Activated T-cell treated with anti-CD3 and anti-CD28 coated beads, Interleukin-2, amount 50 U/mL, for 1 hour (primary cell): Measurements from ENCODE around the gene DCTPP1.
A peak's percentile ranks its signal among the peaks of the same experiment; 100 is the strongest.
"Not testable (repeated sequence)": the region's sequence is repeated elsewhere in the genome, so short reads cannot be mapped to it uniquely, and the experiment has no call there.

Source experiments
- DNase-seq: peaks from one replicate; pipeline ENCODE4 v3.0.0-alpha.2; 2020

DCTPP1 gene

DNA sequence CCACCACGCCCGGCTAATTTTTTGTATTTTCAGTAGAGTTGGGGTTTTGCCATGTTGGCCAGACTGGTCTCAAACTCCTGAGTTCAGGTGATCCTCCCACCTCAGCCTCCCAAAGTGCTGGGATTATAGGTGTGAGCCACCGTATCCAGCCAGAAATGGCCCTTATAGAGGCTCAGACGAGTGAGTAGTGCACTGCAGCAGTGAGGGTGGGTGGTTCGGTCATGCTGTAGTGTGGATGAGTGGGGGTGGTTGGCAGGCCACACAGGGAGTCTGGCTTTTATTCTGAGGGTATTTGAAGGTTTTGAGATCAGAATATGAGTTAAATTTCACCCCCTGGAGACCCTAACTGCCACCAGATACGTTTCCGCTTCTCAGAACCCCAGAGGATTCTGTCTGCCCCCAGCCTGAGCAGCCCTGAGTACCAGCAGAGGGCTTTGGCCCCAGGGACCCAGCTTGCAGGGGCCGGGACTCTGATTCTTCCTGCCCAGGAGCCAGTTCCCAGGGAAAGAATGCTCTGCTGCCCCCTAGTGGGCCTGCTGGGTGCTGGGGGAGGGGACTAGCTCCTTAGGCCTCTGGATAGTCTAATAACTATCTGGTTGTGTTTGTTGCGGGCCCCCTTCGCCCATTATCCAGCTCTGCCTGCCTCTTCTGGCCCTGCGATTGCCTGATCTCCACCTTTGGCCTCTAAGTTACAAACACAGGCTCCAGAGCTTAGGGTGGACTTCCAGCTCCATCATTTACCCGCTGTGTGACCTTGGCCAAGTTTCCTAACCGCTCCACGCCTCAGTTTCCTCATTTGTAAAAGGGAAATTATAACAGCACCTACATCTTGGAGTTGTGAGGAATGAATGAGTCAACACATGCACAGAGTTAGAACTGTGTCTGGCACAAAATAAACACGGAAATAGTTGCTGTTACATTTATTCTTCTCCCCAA, 20.4 kb downstream of the DCTPP1 start:
- DNase-seq, result peak; percentile 95

DNA sequence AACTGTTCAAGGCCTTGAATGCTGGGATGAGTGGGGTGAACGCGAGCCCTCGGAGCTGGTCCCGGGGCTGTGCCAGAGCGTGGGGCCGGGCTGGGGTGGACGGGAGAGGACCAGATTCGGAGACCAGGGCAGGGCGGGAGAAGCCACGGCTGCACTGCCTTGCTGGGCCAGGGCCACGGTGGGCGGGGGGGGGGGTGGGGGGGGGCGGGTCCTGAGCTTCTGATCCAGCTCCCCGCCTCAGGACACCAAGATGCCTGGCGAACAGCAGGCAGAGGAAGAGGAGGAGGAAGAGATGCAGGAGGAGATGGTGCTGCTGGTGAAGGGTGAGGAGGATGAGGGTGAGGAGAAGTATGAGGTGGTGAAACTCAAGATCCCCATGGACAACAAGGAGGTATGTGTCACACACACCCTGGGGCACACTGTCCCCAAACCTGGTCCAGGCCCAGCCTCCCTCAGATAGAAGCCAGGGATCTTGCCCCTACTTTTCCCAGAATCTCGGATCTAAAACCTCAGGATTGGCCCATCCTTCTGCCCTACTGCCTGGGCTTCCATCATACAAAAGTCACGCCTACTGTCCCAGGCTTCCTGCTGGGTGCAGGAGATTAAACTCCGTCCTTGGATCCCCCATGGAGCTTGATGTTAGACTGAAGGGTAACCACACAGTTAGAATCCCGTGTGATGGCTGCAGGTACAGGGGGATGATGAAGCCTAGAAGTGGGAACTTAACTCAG, 21.9 kb downstream of the DCTPP1 start:
- DNase-seq, result no peak

DNA sequence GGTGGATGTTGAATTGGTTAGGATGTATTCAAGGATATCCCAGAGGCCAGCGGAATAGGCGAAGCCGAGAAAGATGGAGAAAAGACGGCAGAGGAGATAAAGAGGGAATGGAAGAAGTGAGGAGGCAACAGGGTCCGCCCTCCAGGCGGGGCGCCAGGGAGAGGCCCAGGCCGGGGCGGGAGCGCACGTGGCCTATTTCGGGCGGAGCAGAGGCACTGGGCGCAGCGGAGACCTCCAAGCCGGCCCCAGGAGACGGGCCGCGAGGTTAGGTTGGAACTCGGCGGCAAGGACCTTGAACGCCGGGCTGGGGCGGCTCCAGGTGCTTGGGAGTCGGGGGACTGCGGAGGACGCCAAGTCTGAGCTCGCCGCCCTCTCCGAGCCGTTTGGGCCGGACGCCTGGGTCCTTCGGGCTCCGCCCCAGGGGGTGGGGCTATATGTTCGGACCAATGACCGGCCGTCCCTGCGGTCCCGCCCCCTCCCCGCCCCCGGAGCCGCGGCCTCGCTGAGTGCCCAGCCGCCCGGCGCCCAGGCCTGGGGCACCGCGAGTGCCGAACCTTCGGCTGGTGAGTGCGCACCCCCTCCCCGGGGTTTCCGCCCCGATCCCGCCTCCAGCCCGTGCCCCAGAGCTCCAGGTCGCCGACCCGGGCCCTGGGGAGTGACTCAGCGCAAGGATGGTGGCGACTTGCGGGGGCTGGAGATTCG, 22.6 kb downstream of the DCTPP1 start, which contains the start of gene ZNF771:
TSS of gene ZNF771 (plus strand) at position 505 of the 702 bp plus-strand sequence. CDS start 448 bp downstream, outside the sequence.
- peak; percentile 91 for DNase-seq

DNA sequence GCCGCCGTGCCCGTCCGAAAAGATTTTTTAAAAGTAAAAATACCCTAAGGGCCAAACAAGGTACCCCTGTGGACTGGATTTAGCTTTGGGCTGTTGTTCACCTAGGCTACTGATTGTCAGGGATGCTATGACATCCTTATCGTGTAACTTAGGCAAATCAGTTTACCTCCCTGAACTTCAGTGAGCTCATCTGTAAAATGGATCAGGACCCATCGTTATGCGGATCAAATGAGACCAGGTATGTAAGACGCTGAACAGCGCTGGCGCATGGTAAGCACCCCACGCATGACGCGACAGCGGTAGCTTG, 23.1 kb downstream of the DCTPP1 start:
- DNase-seq, result no peak

DNA sequence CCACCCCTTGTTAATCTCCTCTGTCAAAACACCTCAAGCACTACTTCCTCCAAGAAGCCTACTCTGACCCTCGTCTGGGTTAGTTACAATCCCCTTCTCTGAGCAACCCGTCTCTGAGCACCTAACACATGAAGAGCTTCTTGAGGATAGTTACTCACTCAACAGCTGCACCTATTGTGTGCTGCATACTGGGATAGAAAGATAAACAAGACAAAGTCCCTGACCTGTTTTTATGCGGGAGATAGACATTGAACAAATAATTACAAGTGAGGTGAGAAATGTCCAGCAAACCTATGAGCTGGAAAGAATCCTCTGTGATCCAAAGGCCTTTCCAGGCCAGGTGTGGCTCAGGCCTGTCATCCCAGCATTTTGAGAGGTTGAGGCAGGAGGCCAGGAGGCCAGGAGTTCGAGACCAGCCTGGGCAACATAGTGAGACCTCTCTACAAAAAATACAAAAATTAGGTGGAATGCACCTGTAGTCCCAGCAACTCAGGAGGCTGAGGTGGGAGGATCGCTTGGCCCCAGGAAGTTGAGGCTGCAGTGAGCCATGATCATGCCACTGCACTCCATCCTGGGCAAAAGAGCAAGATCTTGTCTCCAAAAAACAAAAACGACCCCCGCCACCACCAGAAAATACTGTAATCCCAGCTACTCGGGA, 27.9 kb downstream of the DCTPP1 start:
- no peak for DNase-seq

DNA sequence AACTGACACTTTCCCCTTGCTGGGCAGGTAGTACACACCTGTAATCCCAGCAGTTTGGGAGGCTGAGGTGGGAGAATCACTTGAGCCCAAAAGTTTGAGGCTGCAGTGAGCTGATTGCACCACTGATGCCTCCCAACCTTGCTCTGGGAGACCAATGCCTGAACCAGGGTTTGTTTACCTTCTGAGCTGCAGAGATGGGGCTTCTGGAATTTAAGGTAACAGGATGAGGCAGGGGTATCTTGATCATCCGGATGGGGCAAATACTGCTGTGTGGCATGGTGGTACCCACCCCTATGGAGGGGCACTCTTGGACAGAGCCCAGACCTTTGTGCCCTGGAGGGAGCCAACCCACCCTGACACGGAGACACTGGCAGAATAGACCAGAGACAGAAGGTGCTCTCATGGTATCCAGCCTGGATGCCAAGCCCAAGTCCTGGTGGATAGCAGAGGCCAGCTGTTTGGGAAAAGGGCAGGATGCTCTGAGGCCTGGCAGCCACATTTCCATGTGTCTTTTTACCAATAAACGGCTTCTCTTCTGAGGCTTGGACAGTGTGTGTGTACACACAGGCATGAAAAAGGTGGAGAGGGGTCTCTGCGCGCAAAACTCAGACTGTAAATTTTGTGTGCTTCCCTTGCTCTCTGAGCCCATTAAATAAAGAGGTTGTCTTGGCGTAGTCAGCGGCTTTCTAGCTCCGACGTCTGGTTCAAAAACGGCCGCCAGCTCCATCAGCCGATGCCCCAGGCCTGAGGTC, 30.2 kb downstream of the DCTPP1 start:
- DNase-seq, result no peak

DNA sequence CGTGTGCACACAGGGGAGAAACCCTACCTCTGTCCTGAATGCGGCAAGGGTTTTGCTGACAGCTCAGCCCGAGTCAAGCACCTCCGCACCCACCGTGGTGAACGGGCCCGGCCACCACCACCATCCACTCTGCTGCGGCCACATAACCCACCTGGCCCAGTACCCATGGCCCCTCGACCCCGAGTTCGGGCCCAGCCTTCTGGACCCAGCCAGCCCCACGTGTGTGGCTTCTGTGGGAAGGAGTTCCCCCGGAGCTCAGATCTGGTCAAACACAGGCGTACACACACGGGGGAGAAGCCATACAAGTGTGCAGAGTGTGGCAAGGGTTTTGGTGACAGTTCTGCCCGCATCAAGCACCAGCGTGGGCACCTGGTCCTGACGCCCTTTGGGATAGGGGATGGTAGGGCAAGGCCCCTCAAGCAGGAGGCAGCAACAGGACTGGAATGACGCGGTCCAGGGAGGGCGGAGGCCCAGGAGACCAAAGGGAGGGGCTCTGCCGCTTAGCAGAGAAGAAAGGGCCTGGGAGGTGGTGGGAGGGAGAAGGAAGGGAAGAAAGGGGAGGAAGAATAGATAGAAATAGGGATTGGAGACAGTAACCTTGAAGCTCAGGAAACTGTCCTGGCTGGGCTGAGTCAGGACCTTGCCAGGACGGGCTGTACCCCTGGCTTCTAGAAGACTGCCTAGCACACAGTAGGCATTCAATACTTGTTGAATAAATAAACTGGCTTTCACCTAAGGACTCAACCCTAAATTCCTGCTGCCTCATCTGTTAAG, 31.0 kb downstream of the DCTPP1 start:
- DNase-seq, result no peak

DNA sequence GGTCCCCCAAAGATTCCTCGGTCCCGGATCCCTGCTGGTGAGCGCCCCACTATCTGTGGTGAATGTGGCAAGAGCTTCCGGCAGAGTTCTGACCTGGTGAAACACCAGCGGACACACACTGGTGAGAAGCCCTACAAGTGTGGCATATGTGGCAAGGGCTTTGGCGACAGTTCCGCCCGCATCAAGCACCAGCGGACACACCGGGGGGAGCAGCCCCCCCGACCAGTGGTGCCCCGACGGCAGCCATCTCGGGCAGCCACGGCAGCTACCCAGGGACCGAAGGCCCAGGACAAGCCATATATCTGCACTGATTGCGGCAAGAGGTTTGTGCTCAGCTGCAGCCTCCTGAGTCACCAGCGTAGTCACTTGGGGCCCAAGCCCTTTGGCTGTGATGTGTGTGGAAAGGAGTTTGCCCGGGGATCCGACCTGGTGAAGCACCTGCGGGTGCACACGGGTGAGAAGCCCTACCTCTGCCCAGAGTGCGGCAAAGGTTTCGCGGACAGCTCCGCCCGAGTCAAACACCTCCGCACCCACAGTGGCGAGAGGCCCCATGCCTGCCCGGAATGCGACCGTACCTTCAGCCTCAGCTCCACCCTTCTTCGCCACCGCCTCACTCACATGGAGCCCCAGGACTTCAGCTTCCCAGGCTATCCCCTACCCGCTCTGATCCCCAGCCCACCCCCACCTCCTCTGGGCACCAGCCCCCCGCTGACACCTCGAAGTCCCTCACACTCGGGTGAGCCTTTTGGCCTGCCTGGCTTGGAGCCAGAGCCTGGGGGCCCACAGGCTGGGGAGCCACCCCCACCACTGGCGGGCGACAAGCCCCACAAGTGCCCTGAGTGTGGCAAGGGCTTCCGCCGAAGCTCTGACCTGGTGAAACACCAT, 31.8 kb downstream of the DCTPP1 start:
- no peak for DNase-seq

DNA sequence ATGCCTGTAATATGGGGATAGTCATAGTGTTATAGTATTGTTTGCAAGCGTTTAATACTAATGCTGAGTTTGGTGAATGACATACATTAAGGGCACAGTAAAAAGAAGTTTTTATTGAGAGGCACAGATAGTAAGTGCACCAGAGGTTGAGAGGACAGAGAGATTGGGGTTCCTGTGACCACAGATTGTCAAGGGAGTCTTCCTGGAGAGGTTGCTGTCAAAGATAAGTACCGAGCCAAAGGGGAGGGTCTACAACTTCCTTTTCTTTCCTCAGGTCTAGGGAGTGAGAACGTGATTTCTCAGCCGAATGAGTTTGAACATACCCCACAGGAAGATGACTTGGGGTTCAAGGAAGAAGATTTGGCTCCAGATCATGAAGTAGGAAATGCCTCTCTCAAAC, 32.8 kb downstream of the DCTPP1 start:
- no peak for DNase-seq

DNA sequence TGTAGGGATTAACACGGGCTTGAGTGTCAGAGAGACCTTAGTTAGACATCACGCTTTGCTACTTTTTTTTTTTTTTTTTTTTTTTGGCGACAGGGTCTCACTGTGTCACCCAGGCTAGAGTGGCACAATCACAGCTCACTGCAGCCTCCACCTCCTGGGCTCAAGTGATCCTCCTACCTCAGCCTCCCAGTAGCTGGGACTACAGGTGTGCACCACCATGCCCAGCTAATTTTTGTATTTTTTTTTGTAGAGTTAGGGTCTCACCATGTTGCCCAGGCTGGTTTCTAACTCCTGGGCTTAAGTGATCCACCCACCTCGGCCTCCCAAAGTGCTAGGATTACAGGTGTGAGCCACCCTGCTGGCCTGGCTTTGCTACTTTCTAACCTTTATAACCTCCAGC, 33.2 kb downstream of the DCTPP1 start:
- not testable (repeated sequence) for DNase-seq

DNA sequence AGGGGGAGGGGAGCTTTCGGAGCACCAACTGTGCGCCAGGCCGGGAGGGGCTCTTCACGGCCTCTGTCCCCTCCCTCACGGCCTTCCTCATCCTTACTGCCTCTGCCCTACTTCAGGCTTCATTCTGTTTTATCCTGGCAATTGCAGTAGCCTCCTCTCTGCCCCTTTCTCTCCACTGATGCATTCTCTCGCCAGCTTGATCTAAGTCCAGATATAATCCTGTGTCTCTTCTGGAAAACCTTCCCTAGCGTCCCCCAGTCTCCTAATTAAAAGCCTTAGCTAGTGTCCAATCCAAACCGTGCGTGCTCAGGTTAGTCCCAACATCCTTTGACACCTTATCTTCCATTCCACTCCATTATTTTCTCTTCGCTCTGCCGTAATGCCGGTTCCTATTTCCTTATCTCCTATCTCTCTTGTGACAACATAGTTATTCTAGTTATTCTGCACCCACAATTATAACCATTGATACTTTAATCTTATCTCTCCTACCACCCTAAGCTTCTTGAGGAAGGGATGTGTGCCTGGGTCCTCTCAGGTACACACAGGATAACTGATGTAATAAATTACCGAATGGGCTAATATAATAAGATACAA, 33.7 kb downstream of the DCTPP1 start:
- DNase-seq, result no peak

DNA sequence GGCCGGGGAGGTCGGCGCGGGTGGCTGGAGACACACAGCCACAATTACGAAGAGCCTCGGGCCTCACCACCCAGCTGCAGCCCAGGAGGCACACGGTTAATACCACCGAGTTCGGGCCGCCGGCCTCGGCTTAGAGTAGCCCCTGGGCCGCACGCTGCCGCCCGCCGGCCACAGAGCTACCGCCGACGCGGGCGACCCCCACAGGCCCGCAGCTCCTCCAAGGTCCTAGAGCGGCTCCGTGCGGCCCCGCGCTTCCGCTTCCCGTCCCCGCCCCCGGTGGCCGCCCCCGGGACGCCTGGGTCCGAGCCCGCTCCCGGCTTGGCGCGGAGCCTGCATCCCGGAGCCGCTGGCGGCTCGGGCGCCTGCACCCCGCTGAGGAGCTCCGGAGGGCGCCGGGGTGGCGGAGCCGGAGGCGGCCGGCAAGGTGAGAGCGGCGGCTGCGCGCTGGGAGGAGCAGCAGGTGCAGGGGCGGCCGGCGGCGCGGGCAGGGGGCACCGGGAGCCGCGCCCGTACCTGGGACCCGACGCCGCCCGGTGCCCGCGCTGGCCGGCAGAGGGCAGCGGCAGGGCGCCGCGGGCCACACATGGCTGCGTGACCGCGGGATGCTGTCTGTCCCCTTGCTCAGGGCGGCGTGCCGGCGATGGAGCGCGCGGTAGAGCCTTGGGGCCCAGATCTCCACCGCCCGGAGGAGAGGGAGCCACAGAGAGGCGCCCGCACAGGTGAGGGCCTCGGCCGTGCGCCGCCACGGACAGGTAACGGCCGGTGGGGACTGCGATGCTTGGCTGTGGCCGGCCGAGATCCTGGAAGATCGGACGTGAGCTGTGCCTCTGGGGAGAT, 34.5 kb downstream of the DCTPP1 start, which contains the start of gene ZNF48:
TSS of gene ZNF48 (plus strand) at position 266 of the 837 bp plus-strand sequence. CDS start at position 641, 375 bp downstream.
- peak; percentile 70 for DNase-seq

DNA sequence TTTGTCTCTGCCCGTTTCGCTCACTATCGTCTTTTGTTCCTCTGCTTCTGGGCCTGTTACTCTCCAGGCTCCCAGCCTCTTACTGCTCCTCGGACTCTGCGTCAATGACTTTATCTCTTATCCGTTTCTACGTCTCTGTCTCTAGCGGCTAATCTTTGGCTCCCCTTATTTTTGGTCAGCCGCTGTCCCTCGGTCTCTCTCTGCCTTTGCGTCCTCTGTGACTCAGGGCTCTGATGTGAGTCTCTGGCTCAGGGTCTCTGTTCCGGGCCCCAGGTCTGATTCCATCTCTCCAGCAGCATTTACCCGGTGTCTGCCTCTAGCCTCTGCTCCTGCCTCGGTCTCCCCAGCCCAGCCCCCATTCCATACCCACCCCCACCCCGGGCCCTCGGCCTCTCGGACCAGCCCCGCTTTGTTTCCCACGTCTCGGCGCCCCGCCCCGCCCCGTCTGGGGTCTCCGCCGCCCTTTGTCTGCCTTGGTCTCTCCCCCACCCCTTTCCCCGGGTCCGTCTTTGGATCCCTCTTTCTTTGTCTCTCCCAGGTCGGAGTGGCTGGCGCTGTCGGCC, 35.2 kb downstream of the DCTPP1 start:
- no peak for DNase-seq

DNA sequence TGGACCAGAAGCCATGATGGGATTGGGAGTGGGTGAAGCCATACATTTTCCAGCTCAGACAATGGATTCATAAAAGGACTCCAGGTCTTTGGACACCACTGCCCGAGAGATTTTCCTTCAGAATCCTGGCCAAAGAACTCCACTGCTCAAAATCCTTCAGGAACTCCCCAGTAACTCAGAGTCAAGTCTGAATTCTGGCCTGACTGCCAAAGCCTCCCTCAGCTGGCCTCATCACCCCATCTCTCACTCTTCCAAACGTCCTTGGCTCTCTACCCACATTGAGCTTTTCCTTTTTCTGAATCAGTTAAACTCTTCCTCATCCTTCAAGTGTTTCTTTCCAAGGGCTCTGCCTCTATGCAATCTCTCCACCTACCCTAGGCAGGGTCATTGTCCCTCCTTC, 46.3 kb downstream of the DCTPP1 start:
- DNase-seq, result no peak

DNA sequence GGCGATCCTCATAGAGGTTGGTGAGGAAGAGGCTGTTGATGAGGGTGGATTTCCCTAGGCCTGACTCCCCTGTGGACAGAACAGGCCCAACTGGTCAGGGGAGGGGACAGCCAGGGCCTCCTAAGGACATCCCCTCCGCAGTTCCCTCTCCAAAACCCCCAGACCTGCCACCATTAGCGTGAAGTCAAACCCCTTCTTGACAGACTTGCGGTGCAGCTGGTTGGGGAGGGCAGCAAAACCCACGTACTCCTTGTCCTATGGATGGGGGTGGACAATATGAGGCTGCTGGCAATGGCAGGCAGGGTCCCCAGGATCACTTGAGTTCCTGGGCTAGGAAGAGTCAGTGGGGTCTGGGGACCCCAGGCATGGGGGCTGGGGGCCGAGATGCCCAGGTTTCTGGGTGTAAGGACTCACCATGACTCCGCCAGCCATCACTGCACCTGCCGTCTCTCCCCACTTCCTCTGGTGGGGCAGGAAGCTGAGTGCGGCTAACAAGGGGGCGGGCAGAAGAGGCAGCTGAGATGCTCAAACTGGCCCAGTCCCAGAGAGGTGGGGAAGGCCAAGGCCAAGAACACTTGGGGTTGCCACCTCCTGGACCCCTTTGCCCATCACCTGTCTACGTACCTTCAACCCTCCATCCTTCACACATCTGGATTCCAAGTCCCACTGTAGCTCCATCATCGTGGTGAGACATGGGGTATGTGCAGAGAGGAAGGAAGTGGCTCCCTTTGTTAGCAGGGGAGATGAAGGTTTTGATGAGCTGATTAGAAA, 47.5 kb downstream of the DCTPP1 start, which contains the start of gene SEPTIN1:
TSS of gene SEPTIN1 (minus strand) at position 451 of the 771 bp plus-strand sequence. CDS start at position 432, 19 bp downstream.
- DNase-seq, result peak; percentile 77

DNA sequence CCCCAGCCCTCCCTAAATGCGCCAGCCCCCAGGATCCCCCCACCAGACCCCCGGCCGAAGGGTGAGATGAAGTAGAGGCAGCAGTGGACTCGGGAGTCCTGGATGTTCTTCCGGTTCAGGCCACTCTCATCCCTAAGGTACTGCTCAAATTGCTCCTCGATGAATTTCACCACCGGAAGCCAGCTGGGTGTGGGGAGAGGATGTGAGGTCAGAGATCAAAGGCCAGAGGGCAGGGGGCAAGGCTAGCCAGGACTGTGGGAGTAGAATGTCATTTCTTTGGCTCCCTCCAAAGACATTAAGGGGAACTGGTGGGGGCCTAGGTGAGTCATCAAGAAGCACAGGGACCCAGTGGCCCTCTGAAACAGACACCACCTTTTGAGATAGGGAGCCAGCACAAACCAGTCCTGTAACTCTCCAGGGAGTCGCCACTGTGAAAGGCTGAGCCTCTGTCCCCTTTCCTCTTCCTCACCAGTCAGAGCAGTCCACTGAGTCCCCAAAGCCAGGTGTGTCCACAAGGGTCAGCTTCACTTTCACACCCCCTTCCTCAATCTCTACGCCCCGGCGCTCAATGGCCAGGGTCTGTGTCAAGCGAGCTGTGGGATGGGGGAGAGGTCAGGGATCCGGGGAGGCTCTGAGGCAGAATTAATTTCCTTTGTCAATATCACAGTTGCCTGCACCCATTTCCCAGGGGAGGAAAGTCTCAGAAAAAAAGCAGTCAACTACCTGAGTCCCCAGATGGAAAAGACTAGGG, 48.4 kb downstream of the DCTPP1 start:
- peak; percentile 43 for DNase-seq

DNA sequence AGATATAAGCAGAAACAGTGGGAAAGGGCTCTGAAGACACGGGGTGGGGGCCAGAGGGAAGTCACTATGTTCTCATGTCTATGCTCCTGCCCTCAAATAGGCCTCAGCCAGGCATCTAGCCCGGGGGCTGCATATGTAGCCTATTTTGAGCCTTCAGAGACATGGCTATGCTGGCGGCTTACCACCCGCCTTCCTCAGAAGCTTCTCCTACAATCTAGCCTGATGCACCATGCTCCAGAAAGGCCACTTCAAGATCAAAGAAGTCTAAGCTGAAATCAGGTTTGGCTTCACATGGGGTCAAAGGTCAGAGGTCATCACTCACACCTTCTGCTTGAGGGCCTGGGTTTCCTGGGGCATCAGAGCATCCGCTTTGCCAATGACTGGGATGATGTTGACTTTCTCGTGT, 49.0 kb downstream of the DCTPP1 start:
- no peak for DNase-seq
